Gastroesophageal sphincter (tissue), 4 donors: ENCODE results near the gene DOK6. TPM values are rescaled to one million over a fixed set of nuclear protein-coding genes. Genes with fewer than 3 reads are reported as not detected.

Source experiments
- ATAC-seq: fragments of 150-250 bp; one replicate; pipeline ENCODE4 v1.9.1; 2016; ENCODE audit warnings: mild to moderate bottlenecking, moderate library complexity
- H3K27ac ChIP-seq, 4 donors: fragments of 200-600 bp; sonication (generic) in 3 of 4; 1 replicate in 3 of 4; 2 replicates in 1 of 4; pipeline ENCODE4 v1.5.1; 2016 to 2019
- H3K27me3 ChIP-seq: fragments of 200-600 bp; sonication (generic); one replicate; pipeline ENCODE4 v1.5.1; 2019
- H3K36me3 ChIP-seq, 2 donors: fragments of 200-600 bp; sonication (generic); one replicate each; pipeline ENCODE4 v1.5.1; 2019; ENCODE audit warnings: control low read depth in 1 of 2
- H3K4me1 ChIP-seq, 3 donors: fragments of 200-600 bp; sonication (generic); 1 replicate in 2 of 3; 2 replicates in 1 of 3; pipeline ENCODE4 v1.5.1; 2016 to 2019; ENCODE audit warnings: control low read depth in 2 of 3
- H3K4me3 ChIP-seq, 2 donors: fragments of 200-600 bp; sonication (generic); one replicate each; pipeline ENCODE4 v1.5.1; 2019; ENCODE audit warnings: mild to moderate bottlenecking in 1 of 2, moderate library complexity in 1 of 2
- H3K9me3 ChIP-seq, 3 donors: fragments of 200-600 bp; sonication (generic); one replicate each; pipeline ENCODE4 v1.5.1; 2017 to 2019; ENCODE audit warnings: control low read depth in 2 of 3
- CTCF ChIP-seq, 4 experiments: fragments of 200-600 bp in 2 of 4; fragments of 450-650 bp in 2 of 4; sonication (generic) in 1 of 4; IDR thresholded peaks; one replicate each; pipeline ENCODE4 v1.5.1; 2017 to 2019; ENCODE audit warnings: antibody characterized with exemption in 4 of 4, mild to moderate bottlenecking in 2 of 4, moderate library complexity in 2 of 4
- EP300 ChIP-seq: sonication (generic); formaldehyde crosslinking; IDR thresholded peaks from one replicate; pipeline ENCODE4 v1.6.1; 2017; ENCODE audit warnings: antibody characterized with exemption, mild to moderate bottlenecking
- POLR2A ChIP-seq, 2 donors: fragments of 450-650 bp; IDR thresholded peaks; one replicate each; pipeline ENCODE4 v1.6.1; 2017; ENCODE audit warnings: antibody characterized with exemption in 2 of 2, mild to moderate bottlenecking in 2 of 2, moderate library complexity in 1 of 2
- POLR2AphosphoS5 ChIP-seq: sonication (generic); formaldehyde crosslinking; IDR thresholded peaks from one replicate; pipeline ENCODE4 v1.6.1; 2017; ENCODE audit warnings: antibody characterized with exemption
- WGBS, 2 donors: methylation state at CpG; one replicate each; pipeline ENCODE4 v1.1.5; 2018; ENCODE audit warnings: low coverage in 1 of 2; 5-methylcytosine and 5-hydroxymethylcytosine counted together
- total RNA-seq, 4 donors: library from RNA; depleted of rRNA; stranded (reverse); fragments of >200 nt; gene quantifications; one replicate each; pipeline ENCODE4 v1.1.0, GENCODE V29; 2016

The DOK6 gene
- total RNA-seq, 4 donors from 2014 or later = 0.62 to 3.4 (median 2.7) TPM

DNA sequence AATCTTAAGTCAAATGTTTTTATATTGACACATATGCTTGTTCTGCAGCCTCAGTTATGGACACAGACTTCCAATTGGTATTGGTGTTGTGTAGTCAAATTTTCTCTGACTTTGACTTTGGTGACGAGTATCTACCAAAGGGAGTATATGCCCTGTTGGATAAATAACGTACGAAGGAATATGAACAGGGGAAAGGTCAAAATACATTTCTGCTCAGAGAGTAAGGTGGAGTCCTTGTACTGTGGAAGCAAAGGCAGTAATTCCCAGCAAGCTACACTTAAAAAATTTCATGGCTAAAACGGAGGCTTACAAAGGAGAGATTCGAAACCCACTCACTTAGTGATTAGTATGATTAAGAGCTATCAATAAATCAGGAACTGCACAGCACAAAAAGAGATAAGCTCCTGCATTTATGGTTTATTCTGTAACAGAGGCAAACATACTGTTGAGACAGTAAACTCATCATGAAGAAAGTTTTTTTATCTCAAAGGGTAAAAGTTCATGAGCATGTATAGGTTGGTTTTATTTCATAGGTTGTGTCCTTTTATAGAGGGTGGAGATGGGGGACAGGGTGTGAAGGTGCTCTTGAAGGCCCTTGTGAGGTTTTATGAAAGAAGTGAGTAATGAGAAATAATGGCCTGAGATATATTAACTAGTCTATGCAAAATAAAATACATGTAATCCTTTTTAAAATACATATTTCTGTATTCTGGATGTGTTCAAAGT, 404.3 kb downstream of the DOK6 start:
- H3K27me3 ChIP-seq = no peaks in the 10 kb centered on the region
- H3K27ac ChIP-seq = no peak overlapping the region
- H3K36me3 ChIP-seq = no peaks in the 10 kb centered on the region
- no peak overlapping the region for H3K4me3 ChIP-seq
- no peaks in the 10 kb centered on the region for H3K9me3 ChIP-seq
- ATAC-seq = no peak
- no peak for TF ChIP-seq EP300
- WGBS, 2 donors = 90 to 93% methylated on average over 2 to 5 of the region's 5 CpGs
- no peaks in the 10 kb centered on the region for H3K4me1 ChIP-seq

- ATAC-seq = no peak
- 50 to 64% methylated on average over 2 of the region's 2 CpGs for WGBS, 2 donors
- TF ChIP-seq CTCF (IDR thresholded peaks at IDR 0.05) (no peak), EP300 (no peak), POLR2A (IDR thresholded peaks at IDR 0.05) (no peak), POLR2AphosphoS5 (no peak)
Measured at GRCh38 chr18:69808399-69808798, 407.7 kb downstream of the DOK6 start.

DNA sequence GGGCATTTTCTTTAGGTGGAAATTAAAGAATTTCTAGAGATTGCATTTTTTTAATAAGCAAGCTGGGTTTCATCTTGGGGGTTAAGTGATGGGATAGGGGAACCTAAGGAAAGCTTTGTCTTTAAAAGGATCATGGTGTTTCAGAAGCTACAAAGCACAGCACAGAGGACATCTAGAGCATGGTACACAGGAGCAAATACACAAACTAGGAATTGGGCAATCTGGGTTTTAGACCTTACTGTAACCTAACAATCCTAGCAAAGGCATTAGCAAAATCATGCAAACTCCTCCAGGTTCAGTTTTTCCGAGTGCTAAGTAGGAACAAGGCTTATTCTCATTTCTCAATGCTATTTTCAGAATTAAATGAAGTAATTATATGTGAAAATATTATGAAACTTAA, 412.9 kb downstream of the DOK6 start:
- TF ChIP-seq POLR2A (IDR thresholded peaks at IDR 0.05) = no peak
- TF ChIP-seq CTCF (IDR thresholded peaks at IDR 0.05) = no peak
- no peak for TF ChIP-seq POLR2AphosphoS5
- TF ChIP-seq EP300 = no peak
- no peaks in the 10 kb centered on the region for H3K4me1 ChIP-seq
- WGBS, 2 donors = 80 to 86% methylated on average over 1 of the region's 1 CpG

More at GRCh38 chr18:69808399-69808798, 407.7 kb downstream of the DOK6 start:
- H3K4me1 ChIP-seq = no peaks in the 10 kb centered on the region
- peaks cover 0 to 7% (median 0%) of the 10 kb centered on the region in 3 donors for H3K9me3 ChIP-seq
- H3K36me3 ChIP-seq = no peaks in the 10 kb centered on the region
- H3K4me3 ChIP-seq = no peak overlapping the region
- H3K27me3 ChIP-seq = no peaks in the 10 kb centered on the region
- H3K27ac ChIP-seq = no peak overlapping the region

GRCh38 chr18:69814861-69815385, 414.2 kb downstream of the DOK6 start:
- no peak for ATAC-seq
- WGBS, 2 donors = 67 to 91% methylated on average over 2 to 4 of the region's 4 CpGs
- Histone ChIP-seq H3K4me1 (no peaks in the 10 kb centered on the region), H3K27ac (no peak overlapping the region), H3K36me3 (no peaks in the 10 kb centered on the region), H3K27me3 (no peaks in the 10 kb centered on the region), H3K9me3 (peaks cover 0 to 7% (median 0%) of the 10 kb centered on the region in 3 donors), H3K4me3 (no peak overlapping the region)
- no peak for TF ChIP-seq CTCF (IDR thresholded peaks at IDR 0.05)
- no peak for TF ChIP-seq EP300
- no peak for TF ChIP-seq POLR2A (IDR thresholded peaks at IDR 0.05)
- TF ChIP-seq POLR2AphosphoS5 = no peak

More for the DNA sequence above, 412.9 kb downstream of the DOK6 start:
- Histone ChIP-seq H3K27me3 (no peaks in the 10 kb centered on the region), H3K36me3 (no peaks in the 10 kb centered on the region), H3K9me3 (peaks cover 0 to 7% (median 0%) of the 10 kb centered on the region in 3 donors), H3K27ac (no peak overlapping the region), H3K4me3 (no peak overlapping the region)
- ATAC-seq = no peak

DNA sequence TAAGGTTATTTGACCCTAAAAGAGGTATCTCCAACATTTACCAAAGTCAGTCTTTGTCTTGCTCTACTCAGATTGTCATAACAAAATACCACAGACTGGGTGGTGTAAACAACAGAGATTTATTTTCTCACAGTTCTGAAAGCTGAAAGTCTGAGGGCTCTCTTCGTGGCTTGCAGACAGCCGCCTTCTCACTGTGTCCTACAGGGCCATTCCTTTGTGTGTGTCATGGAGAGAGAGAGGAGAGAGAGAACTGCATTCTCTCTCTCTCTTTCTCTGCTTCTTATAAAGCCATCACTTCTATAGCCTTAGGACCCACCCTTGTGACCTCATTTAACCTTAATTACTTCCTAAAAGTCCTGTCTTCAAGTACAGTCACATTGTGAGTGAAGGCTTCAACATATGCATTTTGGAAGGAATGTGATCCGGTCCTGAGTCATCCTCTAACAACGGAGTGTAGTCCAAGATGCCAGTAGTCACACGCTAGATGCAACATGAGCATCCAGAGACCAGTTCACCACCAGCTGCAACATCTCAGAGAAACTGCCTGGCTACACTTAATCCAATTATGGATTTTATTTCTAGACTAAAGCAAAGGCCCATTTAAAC, 416.8 kb downstream of the DOK6 start:
- WGBS, 2 donors = 55 to 76% methylated on average over 5 of the region's 5 CpGs

More for the DNA sequence above, 416.8 kb downstream of the DOK6 start:
- no peak for ATAC-seq
- H3K4me3 ChIP-seq = no peak overlapping the region
- H3K27me3 ChIP-seq = no peaks in the 10 kb centered on the region
- no peaks in the 10 kb centered on the region for H3K36me3 ChIP-seq
- TF ChIP-seq CTCF (IDR thresholded peaks at IDR 0.05) (no peak), EP300 (no peak), POLR2A (IDR thresholded peaks at IDR 0.05) (no peak)
- H3K9me3 ChIP-seq = no peaks in the 10 kb centered on the region
- H3K27ac ChIP-seq = no peak overlapping the region
- H3K4me1 ChIP-seq = no peaks in the 10 kb centered on the region
